Spinal cord (tissue), 10 donors: ENCODE measurements around the gene CDH6. TPM values are rescaled to one million over a fixed set of nuclear protein-coding genes. Genes with fewer than 3 reads are reported as not detected.
A peak's percentile ranks its signal among the peaks of the same experiment; 100 is the strongest.

ENCODE experiments used
- DNase-seq, 6 donors: peaks; one replicate each; pipeline versions ENCODE4 v3.0.0 to v3.0.0-alpha.2; 2013 to 2015; ENCODE audit warnings: low spot score in 6 of 6, low read depth in 4 of 6
- H3K27ac ChIP-seq: one replicate; pipeline ENCODE4 v1.5.1; 2013; ENCODE audit warnings: low read depth, low read length, control low read depth
- H3K27me3 ChIP-seq: one replicate; pipeline ENCODE4 v1.6.1; 2013; ENCODE audit warnings: low read length; ENCODE audit not compliant: control insufficient read depth, insufficient read depth
- H3K36me3 ChIP-seq: one replicate; pipeline ENCODE4 v1.6.1; 2013; ENCODE audit warnings: low read length; ENCODE audit not compliant: control insufficient read depth, insufficient read depth
- H3K4me1 ChIP-seq: one replicate; pipeline ENCODE4 v1.6.1; 2013; ENCODE audit warnings: low read length; ENCODE audit not compliant: control insufficient read depth, insufficient read depth
- H3K4me3 ChIP-seq: one replicate; pipeline ENCODE4 v1.5.1; 2013; ENCODE audit warnings: low read depth, low read length, control low read depth
- H3K9me3 ChIP-seq: one replicate; pipeline ENCODE4 v1.6.1; 2013; ENCODE audit warnings: low read length; ENCODE audit not compliant: control insufficient read depth, insufficient read depth
- WGBS: methylation state at CpG from one replicate; pipeline ENCODE4 v1.1.5; 2013; ENCODE audit warnings: missing lambda C conversion rate; ENCODE audit not compliant: insufficient coverage; 5-methylcytosine and 5-hydroxymethylcytosine counted together
- polyA plus RNA-seq, 2 donors: library from polyadenylated mRNA; unstranded; fragments of 120-200 nt; gene quantifications; one replicate each; pipeline ENCODE4 v1.2.1, GENCODE V29; 2013; ENCODE audit not compliant: insufficient read length in 2 of 2
- total RNA-seq, 2 donors: library from RNA; depleted of rRNA in 1 of 2; stranded (reverse); fragments of 120-200 nt in 1 of 2; fragments of >200 nt in 1 of 2; gene quantifications; one replicate each; pipeline versions ENCODE4 v1.2.3 to v1.2.4, GENCODE V29; 2013 to 2014
- donor health status: healthy.

CDH6 gene
- total and polyA plus RNA-seq, 4 donors: 25.8 to 50.9 (median 34.9) TPM

DNA sequence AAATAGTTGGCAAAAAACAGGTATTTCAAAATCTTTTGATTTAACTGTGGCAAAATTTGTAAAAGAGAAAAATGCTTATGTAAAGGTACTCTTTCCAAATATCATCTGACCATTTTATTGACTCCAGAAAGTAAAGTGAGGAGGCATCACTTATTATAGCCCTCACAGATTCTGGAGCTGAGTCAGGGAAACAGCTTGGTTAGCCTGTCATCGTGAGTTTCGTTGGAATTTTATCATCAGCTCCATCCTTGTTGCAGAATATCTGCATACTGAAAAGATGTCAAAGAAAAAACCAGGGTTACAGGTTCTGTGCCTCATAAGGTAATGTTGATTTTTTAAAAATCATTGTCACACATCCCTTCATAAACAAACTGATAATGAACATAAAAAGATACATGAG lies 74.8 kb downstream of the CDH6 start:
- Histone ChIP-seq H3K4me3 (no peak overlapping the region), H3K4me1 (no peaks in the 10 kb centered on the region), H3K27me3 (no peaks in the 10 kb centered on the region), H3K36me3 (no peaks in the 10 kb centered on the region), H3K9me3 (no peaks in the 10 kb centered on the region), H3K27ac (no peak overlapping the region)
- WGBS: 100% methylated on average over 1 of the region's 2 CpGs
- peak in 1 of 6 donors; percentile 61 for DNase-seq

DNA sequence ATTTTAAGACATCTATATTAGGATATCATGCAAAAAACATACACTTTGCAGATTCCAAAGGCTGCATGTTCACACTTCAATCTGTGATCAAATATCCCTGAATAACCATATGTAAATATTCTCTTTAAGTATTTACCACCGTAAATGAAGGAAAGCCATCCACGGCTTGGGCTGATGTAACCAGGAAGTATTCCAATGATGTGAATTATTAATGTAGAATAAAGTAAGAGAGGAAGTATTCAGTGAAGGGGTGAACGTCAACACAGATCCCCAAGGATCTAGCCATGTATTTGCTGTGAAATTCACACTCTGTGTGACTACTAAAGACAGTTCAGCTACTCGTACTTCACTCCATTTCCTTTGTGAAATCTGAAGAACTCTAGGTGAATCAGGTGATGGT lies 75.2 kb downstream of the CDH6 start:
- Histone ChIP-seq H3K27ac (no peak overlapping the region), H3K4me1 (no peaks in the 10 kb centered on the region), H3K36me3 (no peaks in the 10 kb centered on the region), H3K27me3 (no peaks in the 10 kb centered on the region), H3K9me3 (no peaks in the 10 kb centered on the region), H3K4me3 (no peak overlapping the region)
- no CpG with 5 or more reads among the region's 4 CpGs for WGBS
- DNase-seq: no peak

DNA sequence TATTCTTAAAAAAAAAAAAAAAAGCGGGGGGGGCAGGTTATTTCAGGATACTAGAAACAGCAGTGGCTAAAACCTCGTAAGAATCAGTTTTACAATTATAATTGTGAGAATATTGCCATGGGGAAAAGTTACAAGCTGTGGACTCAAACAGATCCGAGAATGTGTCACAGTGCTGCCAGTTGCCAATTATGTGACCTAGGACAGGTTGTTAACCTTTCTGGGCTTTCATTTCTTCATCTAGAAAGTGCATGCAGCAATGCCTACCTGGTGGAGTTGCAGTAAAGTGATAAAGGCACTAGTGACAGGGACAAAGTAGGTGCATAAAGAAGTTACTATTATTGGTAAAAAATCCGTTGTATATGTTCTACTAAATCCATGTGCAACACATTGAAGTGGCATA lies 75.8 kb downstream of the CDH6 start:
- WGBS: 83% methylated on average over 1 of the region's 4 CpGs
- DNase-seq: no peak

DNA sequence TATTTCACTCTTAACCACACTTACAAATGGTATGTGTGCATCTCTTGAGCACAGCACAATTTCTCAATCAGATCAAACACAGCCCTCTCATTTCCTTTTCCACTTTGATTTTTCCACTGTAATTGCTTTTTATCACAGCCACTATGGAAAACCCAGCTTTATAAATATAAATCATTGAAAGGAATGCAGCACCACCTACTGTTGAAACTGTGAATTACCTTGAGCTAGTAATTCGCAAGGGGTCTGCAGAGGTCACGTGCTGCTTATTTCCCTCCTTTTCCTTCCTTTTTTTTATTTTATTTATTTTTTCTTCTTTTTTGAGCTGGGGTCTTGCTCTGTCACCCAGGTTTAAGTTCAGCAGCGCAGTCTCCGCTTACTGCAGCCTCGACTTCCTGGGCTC lies 76.9 kb downstream of the CDH6 start:
- 100% methylated on average over 3 of the region's 5 CpGs for WGBS
- H3K4me3 ChIP-seq: no peak overlapping the region
- H3K27me3 ChIP-seq: no peaks in the 10 kb centered on the region
- peak in 3 of 6 donors; percentile 22 to 75 (median 62) for DNase-seq
- H3K36me3 ChIP-seq: no peaks in the 10 kb centered on the region
- H3K9me3 ChIP-seq: no peaks in the 10 kb centered on the region
- no peaks in the 10 kb centered on the region for H3K4me1 ChIP-seq
- H3K27ac ChIP-seq: no peak overlapping the region

More for the DNA sequence above, 75.8 kb downstream of the CDH6 start:
- H3K4me1 ChIP-seq: no peaks in the 10 kb centered on the region
- no peaks in the 10 kb centered on the region for H3K9me3 ChIP-seq
- no peaks in the 10 kb centered on the region for H3K36me3 ChIP-seq
- H3K4me3 ChIP-seq: no peak overlapping the region
- no peaks in the 10 kb centered on the region for H3K27me3 ChIP-seq
- no peak overlapping the region for H3K27ac ChIP-seq

DNA sequence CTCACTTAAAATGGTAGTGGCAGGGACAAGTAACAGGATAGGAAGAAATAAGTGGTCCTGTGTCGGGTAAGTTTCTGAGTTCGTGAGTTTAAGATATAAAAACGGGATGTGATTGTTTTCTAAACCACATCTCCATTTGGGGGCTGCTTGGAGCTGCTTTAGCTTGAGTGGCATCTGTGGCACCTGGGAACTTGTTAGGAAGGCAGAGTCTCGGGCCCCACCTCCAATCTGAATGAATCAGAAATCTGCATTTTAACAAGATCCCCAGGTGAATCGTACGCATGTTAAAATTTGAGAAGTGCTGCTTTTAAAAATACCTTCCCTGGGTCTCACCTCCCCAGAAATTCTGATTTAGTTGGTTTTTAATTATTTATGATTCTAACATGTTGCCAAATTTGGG lies 78.1 kb downstream of the CDH6 start:
- no CpG with 5 or more reads among the region's 6 CpGs for WGBS

DNA sequence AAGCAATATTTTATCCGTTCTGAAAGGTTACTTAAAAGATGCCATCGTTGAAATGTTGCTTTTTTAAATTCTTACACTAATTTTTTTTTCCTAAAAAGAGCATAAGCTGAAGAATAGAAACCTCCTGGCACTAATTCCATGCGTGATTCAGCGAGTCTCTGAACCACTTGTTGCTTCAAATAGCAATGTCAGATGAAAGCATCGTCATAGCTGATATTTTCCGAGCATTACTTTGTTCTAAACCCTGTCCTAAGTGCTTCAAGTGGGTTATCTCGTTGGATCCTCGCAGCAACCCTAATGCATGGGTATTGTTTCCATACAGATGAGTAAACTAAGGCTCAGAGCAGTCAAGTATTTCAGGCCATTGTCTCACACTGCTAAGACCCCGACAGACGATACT lies 79.7 kb downstream of the CDH6 start:
- DNase-seq: no peak
- 62% methylated on average over 8 of the region's 10 CpGs for WGBS
- Histone ChIP-seq H3K4me1 (no peaks in the 10 kb centered on the region), H3K4me3 (no peak overlapping the region), H3K36me3 (no peaks in the 10 kb centered on the region), H3K27me3 (no peaks in the 10 kb centered on the region), H3K9me3 (no peaks in the 10 kb centered on the region), H3K27ac (no peak overlapping the region)

More for the DNA sequence above, 78.1 kb downstream of the CDH6 start:
- DNase-seq: no peak
- no peaks in the 10 kb centered on the region for H3K36me3 ChIP-seq
- no peak overlapping the region for H3K4me3 ChIP-seq
- no peaks in the 10 kb centered on the region for H3K4me1 ChIP-seq
- H3K27ac ChIP-seq: no peak overlapping the region
- no peaks in the 10 kb centered on the region for H3K27me3 ChIP-seq
- H3K9me3 ChIP-seq: no peaks in the 10 kb centered on the region

DNA sequence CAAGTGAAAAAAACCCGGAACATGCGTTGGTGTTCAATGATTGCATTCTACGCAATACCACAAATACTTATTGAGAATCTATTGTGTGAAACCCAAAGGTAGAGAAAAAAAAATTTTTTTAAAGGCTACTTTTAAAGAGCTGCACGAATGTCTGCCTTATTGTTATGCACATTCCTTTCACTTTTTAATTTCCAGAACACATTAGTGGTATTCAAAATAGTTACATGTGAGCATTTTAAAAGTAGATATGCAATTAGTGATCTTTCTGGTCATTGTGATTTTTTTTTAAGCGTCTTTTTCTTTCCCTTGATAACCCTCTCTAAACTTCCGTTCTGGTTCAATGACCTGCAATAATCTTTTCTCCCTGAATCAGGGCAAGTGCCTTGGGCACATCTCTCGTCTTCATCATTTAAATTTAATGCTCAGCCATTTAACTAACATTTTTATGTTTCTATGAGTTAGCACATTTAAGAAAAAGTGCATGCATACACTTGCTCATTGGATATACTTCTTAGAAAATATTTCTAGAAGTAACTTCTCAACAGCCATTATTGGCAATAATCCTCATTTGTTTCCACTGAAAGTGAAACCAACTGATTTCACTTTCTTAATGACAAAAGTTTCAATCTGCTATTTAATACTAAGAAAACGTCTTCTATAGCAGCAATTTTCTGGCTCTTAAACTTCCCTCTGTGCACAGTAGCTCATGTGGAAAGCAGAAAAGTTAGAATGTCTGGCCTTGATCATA lies 80.3 kb downstream of the CDH6 start:
- H3K9me3 ChIP-seq: no peaks in the 10 kb centered on the region
- no peak overlapping the region for H3K4me3 ChIP-seq

DNA sequence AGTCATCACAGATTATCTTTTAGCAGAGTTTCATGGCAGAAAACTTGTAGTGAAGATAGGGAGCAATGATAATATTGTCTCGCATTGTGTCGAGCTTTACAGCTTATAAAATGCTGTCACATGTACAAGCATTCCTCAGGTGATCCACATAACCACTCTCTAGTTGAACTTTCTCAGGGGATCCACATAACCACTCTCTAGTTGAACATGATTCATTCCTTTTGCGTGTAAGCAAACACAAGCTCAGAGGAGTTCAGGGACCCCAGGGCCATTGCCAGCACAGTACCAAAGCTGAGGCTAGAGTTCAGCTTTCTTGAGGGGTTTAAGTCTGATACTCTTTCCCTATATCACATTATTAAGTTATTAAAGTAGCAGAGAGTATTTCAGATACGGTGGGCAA lies 86.7 kb downstream of the CDH6 start:
- WGBS: 83% methylated on average over 1 of the region's 4 CpGs
- Histone ChIP-seq H3K36me3 (no peaks in the 10 kb centered on the region), H3K4me3 (no peak overlapping the region), H3K9me3 (no peaks in the 10 kb centered on the region), H3K27ac (no peak overlapping the region), H3K4me1 (no peaks in the 10 kb centered on the region), H3K27me3 (no peaks in the 10 kb centered on the region)
- no peak for DNase-seq

More for the DNA sequence above, 80.3 kb downstream of the CDH6 start:
- no peak for DNase-seq
- no peaks in the 10 kb centered on the region for H3K27me3 ChIP-seq
- no peaks in the 10 kb centered on the region for H3K36me3 ChIP-seq
- no peak overlapping the region for H3K27ac ChIP-seq
- H3K4me1 ChIP-seq: no peaks in the 10 kb centered on the region
- no CpG with 5 or more reads among the region's 8 CpGs for WGBS

DNA sequence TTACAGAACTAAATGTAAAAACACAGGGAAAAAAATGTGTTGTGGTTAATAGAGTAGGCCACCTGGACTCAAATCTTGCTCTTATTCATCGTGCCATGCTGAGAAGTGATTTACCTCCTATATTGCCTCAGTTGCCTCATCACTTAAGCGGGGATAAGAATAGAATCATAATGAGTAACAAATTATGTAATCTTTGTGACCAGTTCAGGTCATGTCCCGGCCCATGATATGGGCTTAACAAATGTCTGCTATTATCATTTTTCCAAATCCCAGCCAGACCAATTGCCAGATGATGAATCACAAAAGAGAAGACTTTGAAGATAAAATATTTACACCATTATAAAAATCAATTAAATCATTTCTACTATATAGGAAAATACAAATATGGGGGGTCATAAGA lies 89.8 kb downstream of the CDH6 start:
- Histone ChIP-seq H3K36me3 (no peaks in the 10 kb centered on the region), H3K27ac (no peak overlapping the region), H3K4me3 (no peak overlapping the region), H3K9me3 (no peaks in the 10 kb centered on the region), H3K27me3 (no peaks in the 10 kb centered on the region), H3K4me1 (no peaks in the 10 kb centered on the region)
- DNase-seq: no peak
- WGBS: no CpG with 5 or more reads among the region's 3 CpGs

DNA sequence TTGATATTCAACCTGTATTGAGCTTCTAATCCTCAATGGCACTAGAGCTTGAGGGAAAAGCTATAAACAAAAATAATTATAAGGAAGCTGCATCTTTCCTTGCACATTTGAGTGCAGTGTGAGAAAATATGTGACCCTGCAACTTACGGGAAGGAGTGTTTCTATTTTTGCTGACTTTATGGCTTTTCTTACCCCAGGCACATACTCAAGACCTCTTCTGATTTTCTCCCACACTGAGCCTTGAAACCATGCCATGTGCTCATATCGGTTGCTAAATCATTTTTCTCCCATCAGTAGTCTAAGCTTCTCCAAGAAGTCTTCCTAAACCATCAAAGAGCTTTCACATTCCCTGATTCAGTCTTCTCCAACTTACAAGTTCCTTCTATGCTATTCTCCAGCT lies 91.5 kb downstream of the CDH6 start:
- Histone ChIP-seq H3K36me3 (no peaks in the 10 kb centered on the region), H3K9me3 (no peaks in the 10 kb centered on the region), H3K4me1 (no peaks in the 10 kb centered on the region), H3K4me3 (no peak overlapping the region), H3K27ac (no peak overlapping the region), H3K27me3 (no peaks in the 10 kb centered on the region)
- WGBS: 40% methylated on average over 1 of the region's 2 CpGs
- no peak for DNase-seq
